Activated CD8-positive, alpha-beta memory T cell treated with anti-CD3 and anti-CD28 coated beads, Interleukin-2, amount 10 ng/mL, durations not matched to agents 7 days and 5 days (primary cell): ENCODE data around the gene NOCT. TPM values are rescaled to one million over a fixed set of nuclear protein-coding genes. Genes with fewer than 3 reads are reported as not detected.
A peak's percentile ranks its signal among the peaks of the same experiment; 100 is the strongest.
"Not testable (repeated sequence)": the region's sequence is repeated elsewhere in the genome, so short reads cannot be mapped to it uniquely, and the experiment has no call there.

Experiments used
- ATAC-seq: fragments of 150-1000 bp; cut with Tn5 transposase; one replicate; pipeline ENCODE4 v1.10.0; 2021; ENCODE audit warnings: moderate library complexity
- CTCF ChIA-PET: fragments of 350-600 bp; sonication (Branson Sonifier 250); formaldehyde crosslinking; loops from one replicate; lab custom pipeline; 2021; ENCODE audit warnings: antibody characterized with exemption; lab: Charles Lee
- DNase-seq: peaks from one replicate; pipeline ENCODE4 v3.0.0-alpha.2; 2020
- H3K27ac Mint-ChIP-seq: one replicate; pipeline ENCODE4 v1.8.0; 2021; ENCODE audit warnings: mild to moderate bottlenecking, mixed read lengths
- H3K27me3 Mint-ChIP-seq: one replicate; pipeline ENCODE4 v1.8.0; 2021; ENCODE audit warnings: mixed read lengths
- H3K36me3 Mint-ChIP-seq: one replicate; pipeline ENCODE4 v1.8.0; 2021; ENCODE audit warnings: mild to moderate bottlenecking, mixed read lengths
- H3K4me1 Mint-ChIP-seq: one replicate; pipeline ENCODE4 v1.8.0; 2021; ENCODE audit warnings: mixed read lengths
- H3K4me3 Mint-ChIP-seq: one replicate; pipeline ENCODE4 v1.8.0; 2021; ENCODE audit warnings: mild to moderate bottlenecking, moderate library complexity, mixed read lengths
- H3K9me3 Mint-ChIP-seq: one replicate; pipeline ENCODE4 v1.8.0; 2022; ENCODE audit warnings: low read depth, mixed read lengths
- total RNA-seq, 2 experiments: library from RNA; stranded (reverse); gene quantifications; one replicate each; pipeline ENCODE4 v1.2.3, GENCODE V29; 2021

NOCT gene
- total RNA-seq, 2 experiments from 2014 or later = 8.8 to 12.4 TPM

- DNase-seq (no peak), ATAC-seq (no peak)
- H3K36me3 Mint-ChIP-seq = no peaks in the 10 kb centered on the region
- CTCF ChIA-PET = no interaction called here
- no peak overlapping the region for H3K4me3 Mint-ChIP-seq
- no peaks in the 10 kb centered on the region for H3K9me3 Mint-ChIP-seq
- H3K27me3 Mint-ChIP-seq = no peaks in the 10 kb centered on the region
- no peak overlapping the region for H3K27ac Mint-ChIP-seq
- H3K4me1 Mint-ChIP-seq = no peaks in the 10 kb centered on the region
Observed at GRCh38 chr4:138992676-138993075, 22.9 kb upstream of the NOCT start.

GRCh38 chr4:138996090-138996489, 19.5 kb upstream of the NOCT start:
- H3K4me1 Mint-ChIP-seq = no peaks in the 10 kb centered on the region
- no peak overlapping the region for H3K27ac Mint-ChIP-seq
- CTCF ChIA-PET = interaction anchor here (0.7 kb wide), 1 partner anchor 58 kb away, joined by 3 read pairs; no protein-coding TSS in a partner anchor
- DNase-seq (no peak), ATAC-seq (no peak)
- no peaks in the 10 kb centered on the region for H3K36me3 Mint-ChIP-seq
- H3K9me3 Mint-ChIP-seq = no peaks in the 10 kb centered on the region
- H3K4me3 Mint-ChIP-seq = no peak overlapping the region
- H3K27me3 Mint-ChIP-seq = no peaks in the 10 kb centered on the region

- CTCF ChIA-PET = no interaction called here
- H3K9me3 Mint-ChIP-seq = no peaks in the 10 kb centered on the region
- H3K36me3 Mint-ChIP-seq = no peaks in the 10 kb centered on the region
- DNase-seq (no peak), ATAC-seq (no peak)
- no peaks in the 10 kb centered on the region for H3K4me1 Mint-ChIP-seq
- no peaks in the 10 kb centered on the region for H3K27me3 Mint-ChIP-seq
- H3K4me3 Mint-ChIP-seq = no peak overlapping the region
- no peak overlapping the region for H3K27ac Mint-ChIP-seq
Observed at GRCh38 chr4:138999666-139000065, 15.9 kb upstream of the NOCT start.

- H3K4me3 Mint-ChIP-seq, H3K9me3 Mint-ChIP-seq, H3K36me3 Mint-ChIP-seq, DNase-seq, H3K27ac Mint-ChIP-seq, CTCF ChIA-PET, H3K27me3 Mint-ChIP-seq, H3K4me1 Mint-ChIP-seq, ATAC-seq: not testable (repeated sequence)
Observed at GRCh38 chr4:139000134-139000533, 15.4 kb upstream of the NOCT start.

GRCh38 chr4:139001430-139001829, 14.2 kb upstream of the NOCT start:
- H3K9me3 Mint-ChIP-seq, H3K36me3 Mint-ChIP-seq, H3K4me1 Mint-ChIP-seq, H3K27me3 Mint-ChIP-seq, H3K27ac Mint-ChIP-seq, DNase-seq, H3K4me3 Mint-ChIP-seq, ATAC-seq: not testable (repeated sequence)
- CTCF ChIA-PET = interaction anchor here (0.9 kb wide), 1 partner anchor 29 kb away, joined by 5 read pairs; no protein-coding TSS in a partner anchor

- CTCF ChIA-PET, DNase-seq, H3K27me3 Mint-ChIP-seq, H3K9me3 Mint-ChIP-seq, H3K4me3 Mint-ChIP-seq, ATAC-seq, H3K4me1 Mint-ChIP-seq, H3K36me3 Mint-ChIP-seq, H3K27ac Mint-ChIP-seq: not testable (repeated sequence)
Observed at GRCh38 chr4:139003668-139004067, 11.9 kb upstream of the NOCT start.

- DNase-seq = no peak
- ATAC-seq = no peak
- Mint-ChIP-seq H3K27ac (no peak overlapping the region), H3K4me3 (no peak overlapping the region), H3K9me3 (no peaks in the 10 kb centered on the region), H3K36me3 (no peaks in the 10 kb centered on the region), H3K4me1 (no peaks in the 10 kb centered on the region), H3K27me3 (no peaks in the 10 kb centered on the region)
- CTCF ChIA-PET = interaction anchor here (0.8 kb wide), 1 partner anchor 14 kb away, joined by 3 read pairs; no protein-coding TSS in a partner anchor
Observed at GRCh38 chr4:139005774-139006173, 9.8 kb upstream of the NOCT start.

- H3K36me3 Mint-ChIP-seq = no peaks in the 10 kb centered on the region
- ATAC-seq = no peak
- H3K4me1 Mint-ChIP-seq = no peaks in the 10 kb centered on the region
- H3K27ac Mint-ChIP-seq = no peak overlapping the region
- no peaks in the 10 kb centered on the region for H3K9me3 Mint-ChIP-seq
- no peak for DNase-seq
- H3K27me3 Mint-ChIP-seq = no peaks in the 10 kb centered on the region
- CTCF ChIA-PET = interaction anchor here (1.2 kb wide), 1 partner anchor 12 kb away, joined by 3 read pairs; no protein-coding TSS in a partner anchor
- H3K4me3 Mint-ChIP-seq = no peak overlapping the region
Observed at GRCh38 chr4:139007640-139008039, 7.9 kb upstream of the NOCT start.

GRCh38 chr4:139008278-139008677, 7.3 kb upstream of the NOCT start:
- H3K9me3 Mint-ChIP-seq, H3K4me1 Mint-ChIP-seq, ATAC-seq, H3K27me3 Mint-ChIP-seq, H3K27ac Mint-ChIP-seq, DNase-seq, H3K36me3 Mint-ChIP-seq, H3K4me3 Mint-ChIP-seq: not testable (repeated sequence)
- CTCF ChIA-PET = interaction anchor here (0.7 to 1.2 kb wide), 2 partner anchors 9 to 12 kb away, joined by 3 read pairs; no protein-coding TSS in a partner anchor

- no peaks in the 10 kb centered on the region for H3K9me3 Mint-ChIP-seq
- no peak for ATAC-seq
- peaks cover 10% of the 10 kb centered on the region for H3K4me1 Mint-ChIP-seq
- no peaks in the 10 kb centered on the region for H3K27me3 Mint-ChIP-seq
- no peak overlapping the region for H3K27ac Mint-ChIP-seq
- CTCF ChIA-PET = no interaction called here
- no peak overlapping the region for H3K4me3 Mint-ChIP-seq
- DNase-seq = no peak
- H3K36me3 Mint-ChIP-seq = no peaks in the 10 kb centered on the region
Observed at GRCh38 chr4:139009702-139010101, 5.9 kb upstream of the NOCT start.

- H3K9me3 Mint-ChIP-seq = no peaks in the 10 kb centered on the region
- H3K36me3 Mint-ChIP-seq = no peaks in the 10 kb centered on the region
- CTCF ChIA-PET = no interaction called here
- no peak overlapping the region for H3K27ac Mint-ChIP-seq
- no peak overlapping the region for H3K4me3 Mint-ChIP-seq
- H3K4me1 Mint-ChIP-seq = peaks cover 17% of the 10 kb centered on the region
- DNase-seq (no peak), ATAC-seq (no peak)
- no peaks in the 10 kb centered on the region for H3K27me3 Mint-ChIP-seq
Observed at GRCh38 chr4:139011225-139011950, 4.2 kb upstream of the NOCT start.

GRCh38 chr4:139014371-139015268, 961 bp upstream of the NOCT start:
- CTCF ChIA-PET = interaction anchor here (0.6 to 4.2 kb wide), 6 partner anchors 11 to 542 kb away, joined by 3 to 30 read pairs (median 3); partner anchors contain the start of gene SETD7
- Mint-ChIP-seq H3K4me3 (peak overlapping the region; percentile 84), H3K4me1 (peaks cover 35% of the 10 kb centered on the region), H3K27ac (peak overlapping the region; percentile 94), H3K36me3 (peaks cover 5% of the 10 kb centered on the region), H3K27me3 (no peaks in the 10 kb centered on the region), H3K9me3 (no peaks in the 10 kb centered on the region)
- no peak for DNase-seq
- ATAC-seq = no peak

GRCh38 chr4:139015948-139016471, 429 bp downstream of the NOCT start:
- Mint-ChIP-seq H3K4me3 (peak overlapping the region; percentile 84), H3K9me3 (no peaks in the 10 kb centered on the region), H3K27ac (peak overlapping the region; percentile 83), H3K4me1 (peaks cover 41% of the 10 kb centered on the region), H3K36me3 (peaks cover 8% of the 10 kb centered on the region), H3K27me3 (no peaks in the 10 kb centered on the region)
- CTCF ChIA-PET = interaction anchor here (0.6 to 4.2 kb wide), 6 partner anchors 10 to 1362 kb away, joined by 3 to 30 read pairs (median 4); partner anchors contain the start of gene SETD7
- ATAC-seq = peak; percentile 46
- peak; percentile 54 for DNase-seq
